Measurements from ENCODE around the gene COL2A1. TPM values are rescaled to one million over a fixed set of nuclear protein-coding genes. Genes with fewer than 3 reads are reported as not detected.

Gene COL2A1
- total RNA-seq, 4 donors from 2014 or later, result not detected

- TF ChIP-seq CTCF (IDR thresholded peaks at IDR 0.05; ENCODE audit: low read depth), result no peak
Measured at GRCh38 chr12:47983541-47984115, 20.6 kb downstream of the COL2A1 start.

DNA sequence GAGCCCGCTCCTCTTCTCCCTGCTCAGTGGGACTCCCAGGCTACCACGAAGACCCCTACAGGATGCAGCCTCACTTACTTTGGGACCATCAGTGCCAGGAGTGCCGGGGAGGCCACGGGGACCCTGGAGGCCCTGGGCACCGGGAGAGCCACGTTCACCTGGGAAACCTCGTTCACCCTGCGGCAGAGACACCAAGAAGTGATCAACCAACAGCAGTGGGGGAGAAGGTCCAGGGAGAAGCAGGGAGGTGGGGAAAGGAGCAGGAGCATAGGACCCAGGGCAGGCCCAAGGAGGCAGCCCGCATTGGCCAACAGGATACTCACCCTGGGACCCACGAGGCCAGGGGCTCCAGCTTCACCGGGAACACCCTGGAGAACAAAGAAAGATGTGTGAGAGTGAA lies 21.5 kb downstream of the COL2A1 start:
- TF ChIP-seq CTCF (IDR thresholded peaks at IDR 0.05; ENCODE audit: low read depth), result no peak

GRCh38 chr12:47982311-47982710 lies 22.0 kb downstream of the COL2A1 start:
- no peak for TF ChIP-seq CTCF (IDR thresholded peaks at IDR 0.05; ENCODE audit: low read depth)

DNA sequence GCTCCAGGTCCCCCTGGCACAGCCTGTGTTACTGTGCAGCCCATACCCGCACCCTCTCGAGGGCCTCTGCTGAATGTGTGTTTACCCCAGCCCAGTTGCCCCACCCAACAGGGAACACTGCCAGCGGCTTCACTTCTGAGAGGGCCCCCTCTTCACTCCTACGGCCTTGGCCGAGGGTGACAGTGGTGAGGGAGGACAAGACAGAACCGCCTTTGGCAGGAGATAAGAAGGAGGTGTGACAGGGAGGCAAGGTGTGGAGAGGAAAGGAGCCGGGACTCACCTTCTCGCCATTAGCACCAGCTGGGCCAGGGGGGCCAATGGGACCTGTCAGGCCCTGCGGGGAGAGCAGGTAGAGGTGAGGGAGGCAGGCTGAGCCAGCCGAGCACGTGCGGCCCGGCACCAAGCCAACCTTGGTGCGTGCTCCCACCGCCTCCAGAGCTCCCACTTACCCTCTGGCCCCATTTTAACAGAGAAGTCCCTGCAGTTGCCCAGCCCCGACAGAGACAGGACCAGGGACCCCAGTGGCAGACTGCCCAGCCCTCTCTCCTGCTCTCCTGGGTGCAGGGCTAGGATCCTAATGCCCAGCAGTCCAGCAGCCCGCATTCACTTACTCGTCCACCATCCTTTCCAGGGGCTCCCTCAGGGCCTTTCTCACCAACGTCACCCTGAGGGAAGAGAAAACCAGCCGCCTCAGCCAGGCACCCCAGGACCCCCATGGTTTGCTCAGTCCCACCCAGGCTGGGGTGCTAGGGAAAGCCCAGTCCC lies 22.6 kb downstream of the COL2A1 start:
- TF ChIP-seq CTCF (IDR thresholded peaks at IDR 0.05; ENCODE audit: low read depth), result no peak

GRCh38 chr12:47980779-47981495 lies 23.3 kb downstream of the COL2A1 start:
- no peak for TF ChIP-seq CTCF (IDR thresholded peaks at IDR 0.05; ENCODE audit: low read depth)

GRCh38 chr12:47980197-47980596 lies 24.1 kb downstream of the COL2A1 start:
- TF ChIP-seq CTCF (IDR thresholded peaks at IDR 0.05; ENCODE audit: low read depth), result no peak

DNA sequence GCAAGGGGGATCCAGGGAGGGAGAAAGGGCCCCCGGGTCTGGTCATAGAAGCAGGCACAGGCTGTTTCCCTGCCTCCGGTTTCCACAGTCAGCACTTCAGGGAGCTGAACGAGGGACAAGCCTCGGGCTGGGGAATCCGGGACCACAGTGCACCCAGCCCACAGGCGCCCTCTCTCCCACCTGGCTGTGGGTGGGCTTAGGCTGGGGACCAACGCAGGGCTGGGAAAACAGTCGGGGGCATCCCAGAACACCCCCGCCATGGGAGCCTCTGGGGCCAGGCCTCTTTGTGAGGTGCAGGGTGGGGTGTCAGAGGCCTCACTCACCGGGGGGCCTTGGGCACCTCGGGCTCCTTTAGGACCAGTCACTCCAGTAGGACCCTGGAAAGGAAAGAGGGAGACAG lies 24.6 kb downstream of the COL2A1 start:
- no peak for TF ChIP-seq CTCF (IDR thresholded peaks at IDR 0.05; ENCODE audit: low read depth)

All from subcutaneous adipose tissue (tissue), 4 donors.